HCT116 (cell line): ENCODE measurements around the gene RARG. TPM values are rescaled to one million over a fixed set of nuclear protein-coding genes. Genes with fewer than 3 reads are reported as not detected.

Experiments
- ATAC-seq: fragments of 200-7000 bp; cut with Tn5 transposase; 2 replicates; pipeline ENCODE4 v1.9.1; 2020; ENCODE audit warnings: mild to moderate bottlenecking, moderate library complexity
- BruUV-seq: library from RNA; stranded (reverse); fragments of 400-500 nt; replicated peaks from 2 replicates; lab custom pipeline; 2021; lab: Mats Ljungman, UMichigan
- CTCF ChIA-PET: fragments of 300-600 bp; sonication (Branson Sonifier 250); formaldehyde crosslinking; loops from one replicate; lab custom pipeline; 2021; ENCODE audit warnings: antibody characterized with exemption; lab: Charles Lee
- POLR2A ChIA-PET: fragments of 300-600, 350-600 bp; sonication (Branson Sonifier 250); formaldehyde crosslinking; loops from one replicate; lab custom pipeline; 2021; ENCODE audit warnings: antibody characterized with exemption; lab: Charles Lee
- RAD21 ChIA-PET, 2 experiments: fragments of 300-600 bp; sonication (Branson Sonifier 250); formaldehyde crosslinking; loops; one replicate each; lab custom pipeline; 2023; ENCODE audit warnings: low total read pairs in 2 of 2; ENCODE audit not compliant: uncharacterized antibody in 2 of 2, unreplicated experiment in 2 of 2, low non-redundant PET in 1 of 2; lab: Charles Lee
- DNase-seq: peaks from one replicate; pipeline ENCODE4 v3.0.0-alpha.2; 2010; ENCODE audit warnings: low read depth, low spot score
- H2AFZ ChIP-seq: fragments of 200-600 bp; shearing (Covaris generic), sonication (generic); 2 replicates; pipeline ENCODE4 v1.6.1; 2017; ENCODE audit warnings: low read depth, mixed run types, mixed read lengths, antibody characterized with exemption, low read length; ENCODE audit not compliant: poor library complexity, severe bottlenecking
- H3K27ac ChIP-seq: 2 replicates; pipeline ENCODE4 v1.5.1; 2012; ENCODE audit warnings: low read depth, low read length
- H3K27me3 ChIP-seq: fragments of 200-600 bp; sonication (generic); 2 replicates; pipeline ENCODE4 v1.6.1; 2016; ENCODE audit warnings: mixed run types, low read length, mixed read lengths; ENCODE audit not compliant: insufficient read depth
- H3K36me3 ChIP-seq, 2 experiments: fragments of 200-500 bp in 1 of 2; fragments of 200-600 bp in 1 of 2; sonication (Bioruptor generic) in 1 of 2; sonication (generic) in 1 of 2; 2 replicates each; pipeline versions ENCODE4 v1.5.1 to v1.6.1; 2014 to 2016; ENCODE audit warnings: low read length in 2 of 2, inconsistent platforms in 1 of 2, mixed read lengths in 1 of 2, mixed run types in 1 of 2; ENCODE audit not compliant: insufficient read depth in 2 of 2, control insufficient read depth in 1 of 2
- H3K4me1 ChIP-seq, 2 experiments: fragments of 200-600 bp in 1 of 2; sonication (generic) in 1 of 2; 2 replicates each; pipeline versions ENCODE4 v1.5.1 to v1.6.1; 2012 to 2017; ENCODE audit warnings: low read length in 2 of 2, inconsistent platforms in 1 of 2, mild to moderate bottlenecking in 1 of 2, mixed read lengths in 1 of 2, mixed run types in 1 of 2, moderate library complexity in 1 of 2; ENCODE audit not compliant: insufficient read depth in 2 of 2, control insufficient read depth in 1 of 2
- H3K4me2 ChIP-seq: fragments of 200-600 bp; sonication (generic); 2 replicates; pipeline ENCODE4 v1.6.1; 2017; ENCODE audit warnings: mixed run types, low read length, mixed read lengths
- H3K4me3 ChIP-seq, 2 experiments: fragments of 200-600 bp in 1 of 2; sonication (generic) in 1 of 2; replicated peaks in 1 of 2; 2 replicates each; pipeline ENCODE4 v1.5.1; 2011 to 2016; ENCODE audit warnings: low read length in 2 of 2, control low read depth in 1 of 2, low read depth in 1 of 2, mild to moderate bottlenecking in 1 of 2, mixed read lengths in 1 of 2, mixed run types in 1 of 2
- H3K79me2 ChIP-seq: fragments of 200-600 bp; sonication (generic); 2 replicates; pipeline ENCODE4 v1.6.1; 2017; ENCODE audit warnings: mild to moderate bottlenecking, mixed run types, low read length, moderate library complexity, mixed read lengths; ENCODE audit not compliant: insufficient read depth
- H3K9ac ChIP-seq: fragments of 200-600 bp; sonication (generic); 2 replicates; pipeline ENCODE4 v1.6.1; 2016; ENCODE audit warnings: low read length, mixed read lengths
- H3K9me2 ChIP-seq: fragments of 200-600 bp; sonication (generic), shearing (Covaris generic); 2 replicates; pipeline ENCODE4 v1.6.1; 2017; ENCODE audit warnings: mixed run types, mild to moderate bottlenecking, moderate library complexity; ENCODE audit not compliant: insufficient read depth
- H3K9me3 ChIP-seq, 2 experiments: fragments of 200-500 bp in 1 of 2; fragments of 200-600 bp in 1 of 2; sonication (Bioruptor generic) in 1 of 2; sonication (generic) in 1 of 2; 2 replicates each; pipeline ENCODE4 v1.6.1; 2014 to 2017; ENCODE audit warnings: low read length in 2 of 2, mixed read lengths in 2 of 2, inconsistent platforms in 1 of 2, low read depth in 1 of 2, mild to moderate bottlenecking in 1 of 2, mixed run types in 1 of 2, moderate library complexity in 1 of 2; ENCODE audit not compliant: control insufficient read depth in 1 of 2, insufficient read depth in 1 of 2
- H4K20me1 ChIP-seq: fragments of 200-600 bp; sonication (generic), shearing (Covaris generic); 2 replicates; pipeline ENCODE4 v1.6.1; 2017; ENCODE audit warnings: mixed run types, mild to moderate bottlenecking, moderate library complexity; ENCODE audit not compliant: insufficient read depth
- EZH2phosphoT487 ChIP-seq: fragments of 200-600 bp; IDR thresholded peaks from 2 replicates; pipeline ENCODE4 v1.6.1; 2018; ENCODE audit warnings: antibody characterized with exemption, borderline replicate concordance
- RAD21 ChIP-seq: IDR thresholded peaks from 2 replicates; pipeline ENCODE4 v1.6.1; 2012; ENCODE audit warnings: low read depth, mild to moderate bottlenecking
- TCF7L2 ChIP-seq: IDR thresholded peaks from 2 replicates; pipeline ENCODE4 v1.7.0; 2011; ENCODE audit warnings: borderline replicate concordance, inconsistent platforms; ENCODE audit not compliant: insufficient read depth, insufficient read length; ENCODE audit errors: extremely low read depth
- YY1 ChIP-seq: IDR thresholded peaks from 2 replicates; pipeline ENCODE4 v1.6.1; 2011; ENCODE audit warnings: low read length, low read depth, moderate library complexity, mild to moderate bottlenecking; ENCODE audit not compliant: insufficient replicate concordance; ENCODE audit errors: extremely low read depth
- intact Hi-C: fragments of 100-400 bp; cut with micrococcal nuclease; formaldehyde crosslinking; loops from 2 replicates; pipeline ENCODE4 v1.10.0; 2022
- total RNA-seq: library from RNA; stranded (reverse); gene quantifications from one replicate; pipeline ENCODE4 v1.2.1, GENCODE V29; 2021; ENCODE audit not compliant: unreplicated experiment
- TF ChIP-seq, protein P1 (sequence below): IDR thresholded peaks from 2 replicates; pipeline ENCODE4 v1.6.1; 2012
- TF ChIP-seq, protein P2 (sequence below), 3 experiments: fragments of 200-600 bp in 1 of 3; sonication (generic) in 1 of 3; IDR thresholded peaks in 2 of 3; conservative IDR thresholded peaks in 1 of 3; 2 replicates each; pipeline ENCODE4 v1.5.1; 2012 to 2017; ENCODE audit warnings: low read depth in 2 of 3, low read length in 2 of 3, antibody characterized with exemption in 1 of 3, borderline replicate concordance in 1 of 3, control low read depth in 1 of 3, mild to moderate bottlenecking in 1 of 3, mixed read lengths in 1 of 3, mixed run types in 1 of 3, moderate library complexity in 1 of 3; ENCODE audit not compliant: insufficient read depth in 1 of 3

The RARG gene
- total RNA-seq, 1 experiment from 2014 or later: 68.9 TPM

DNA sequence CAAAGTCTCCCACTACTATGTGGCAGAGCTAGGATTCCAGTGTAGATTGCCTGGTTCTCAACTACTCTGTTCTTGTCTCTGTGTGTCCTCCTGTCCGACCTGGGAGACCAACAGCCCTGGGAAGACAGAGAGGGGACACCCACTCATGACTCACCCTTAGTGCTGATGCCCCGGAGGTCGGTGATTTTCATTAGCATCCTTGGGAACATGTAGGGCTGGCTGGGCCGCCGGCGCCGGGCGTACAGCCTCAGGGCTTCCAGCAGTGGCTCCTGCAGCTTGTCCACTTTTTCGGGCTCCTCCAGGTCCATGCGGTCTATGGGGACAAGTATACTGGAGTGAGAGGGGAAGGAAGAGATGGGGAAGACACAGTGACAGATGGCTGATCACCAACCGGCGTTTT is 19.1 kb downstream of the RARG start:
- H3K4me2 ChIP-seq: no peak overlapping the region
- BruUV-seq: no TSS peak
- H2AFZ ChIP-seq: no peak overlapping the region
- no peak overlapping the region for H3K9ac ChIP-seq
- ChIA-PET CTCF (interaction anchor here (1.0 to 4.5 kb wide), 7 partner anchors 75 to 147 kb away, joined by 3 to 43 read pairs (median 5); partner anchors contain the start of genes AAAS and PFDN5), RAD21 (interaction anchor here (1.2 to 2.0 kb wide), 5 partner anchors 38 to 109 kb away, joined by 4 to 11 read pairs (median 8); partner anchors contain the start of gene AAAS (in 2 of the 2))
- peak; percentile 6; the same call in 1 of the 2 replicates for ATAC-seq
- peaks cover 11 to 27% of the 10 kb centered on the region in 2 experiments for H3K36me3 ChIP-seq
- DNase-seq: no peak
- no peaks in the 10 kb centered on the region for H3K9me3 ChIP-seq
- H3K4me3 ChIP-seq: no peak overlapping the region
- no peak overlapping the region for H3K27ac ChIP-seq
- no peak for TF ChIP-seq YY1
- TF ChIP-seq, protein P1, sequence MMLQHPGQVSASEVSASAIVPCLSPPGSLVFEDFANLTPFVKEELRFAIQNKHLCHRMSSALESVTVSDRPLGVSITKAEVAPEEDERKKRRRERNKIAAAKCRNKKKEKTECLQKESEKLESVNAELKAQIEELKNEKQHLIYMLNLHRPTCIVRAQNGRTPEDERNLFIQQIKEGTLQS: no peak
- TF ChIP-seq EZH2phosphoT487: no peak
- TF ChIP-seq RAD21: no peak
- TF ChIP-seq, all 23 proteins: peak for 0
- Histone ChIP-seq H3K4me1 (peaks cover 16 to 20% of the 10 kb centered on the region in 2 experiments), H3K9me2 (no peaks in the 10 kb centered on the region), H3K79me2 (peaks cover 20% of the 10 kb centered on the region), H3K27me3 (no peaks in the 10 kb centered on the region), H4K20me1 (no peaks in the 10 kb centered on the region)
- intact Hi-C loops: loop anchor here (1.0 kb wide), 2 partner anchors 38 to 74 kb away; no protein-coding TSS in a partner anchor
- POLR2A ChIA-PET: interaction anchor here (1.1 kb wide), 1 partner anchor 82 kb away, joined by 3 read pairs; the partner anchor contains the start of gene PFDN5

GRCh38 chr12:53211476-53212381 is 20.3 kb downstream of the RARG start:
- no TSS peak for BruUV-seq
- RAD21 ChIA-PET: interaction anchor here in 1 of 2 experiments (0.6 to 2.0 kb wide), 3 partner anchors 40 to 146 kb away, joined by 3 to 8 read pairs (median 3); a partner anchor contains a TSS
- Histone ChIP-seq H3K27ac (no peak overlapping the region), H3K9me3 (no peaks in the 10 kb centered on the region), H4K20me1 (no peaks in the 10 kb centered on the region), H3K79me2 (peaks cover 8% of the 10 kb centered on the region; the same call in 1 of the 2 replicates), H3K4me3 (no peak overlapping the region), H3K36me3 (peaks cover 11 to 27% of the 10 kb centered on the region in 2 experiments), H3K4me2 (no peak overlapping the region)
- DNase-seq: no peak
- CTCF ChIA-PET: interaction anchor here (0.8 to 4.5 kb wide), 6 partner anchors 19 to 146 kb away, joined by 3 to 43 read pairs (median 4); partner anchors contain the start of genes AAAS and ESPL1
- intact Hi-C loops: no loop called here
- POLR2A ChIA-PET: interaction anchor here (0.8 kb wide), 1 partner anchor 110 kb away, joined by 5 read pairs; the partner anchor contains the start of gene AAAS
- TF ChIP-seq TCF7L2: no peak
- TF ChIP-seq, protein P2, sequence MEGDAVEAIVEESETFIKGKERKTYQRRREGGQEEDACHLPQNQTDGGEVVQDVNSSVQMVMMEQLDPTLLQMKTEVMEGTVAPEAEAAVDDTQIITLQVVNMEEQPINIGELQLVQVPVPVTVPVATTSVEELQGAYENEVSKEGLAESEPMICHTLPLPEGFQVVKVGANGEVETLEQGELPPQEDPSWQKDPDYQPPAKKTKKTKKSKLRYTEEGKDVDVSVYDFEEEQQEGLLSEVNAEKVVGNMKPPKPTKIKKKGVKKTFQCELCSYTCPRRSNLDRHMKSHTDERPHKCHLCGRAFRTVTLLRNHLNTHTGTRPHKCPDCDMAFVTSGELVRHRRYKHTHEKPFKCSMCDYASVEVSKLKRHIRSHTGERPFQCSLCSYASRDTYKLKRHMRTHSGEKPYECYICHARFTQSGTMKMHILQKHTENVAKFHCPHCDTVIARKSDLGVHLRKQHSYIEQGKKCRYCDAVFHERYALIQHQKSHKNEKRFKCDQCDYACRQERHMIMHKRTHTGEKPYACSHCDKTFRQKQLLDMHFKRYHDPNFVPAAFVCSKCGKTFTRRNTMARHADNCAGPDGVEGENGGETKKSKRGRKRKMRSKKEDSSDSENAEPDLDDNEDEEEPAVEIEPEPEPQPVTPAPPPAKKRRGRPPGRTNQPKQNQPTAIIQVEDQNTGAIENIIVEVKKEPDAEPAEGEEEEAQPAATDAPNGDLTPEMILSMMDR (IDR thresholded peaks at IDR 0.05 in 2 of 3, conservative IDR thresholded peaks at IDR 0.05 in 1 of 3; ENCODE audit: borderline replicate concordance in 1 of 3, insufficient read depth in 1 of 3, low read depth in 2 of 3, low read length in 2 of 3): peak in 2 of 3 experiments; percentile 53 to 60; a peak in 4 of 6 replicates
- TF ChIP-seq, all 23 proteins: peak for 1
- Histone ChIP-seq H3K4me1 (peaks cover 4 to 8% of the 10 kb centered on the region in 2 experiments; a peak in 3 of 4 replicates), H3K27me3 (no peaks in the 10 kb centered on the region), H2AFZ (no peak overlapping the region), H3K9ac (no peak overlapping the region), H3K9me2 (no peaks in the 10 kb centered on the region)
- ATAC-seq: peak; percentile 52
